GM13977 (cell line): ENCODE measurements around the gene ADPRS.

Experiments used
- DNase-seq: peaks from one replicate; pipeline ENCODE4 v3.0.0; 2012; ENCODE audit warnings: low spot score
- in situ Hi-C: fragments of 300-500 bp; cut with MboI; formaldehyde crosslinking; loops from one replicate; pipeline ENCODE4 v1.12.0; 2022; ENCODE audit warnings: low sequenced_read_pairs, low pct_unique_long_range_greater_than_20kb, mixed read lengths, inconsistent platforms; ENCODE audit not compliant: unreplicated experiment
- TF ChIP-seq, protein P1 (sequence below): IDR thresholded peaks from 2 replicates; pipeline ENCODE4 v1.5.1; 2012; ENCODE audit warnings: mild to moderate bottlenecking, control low read depth; ENCODE audit not compliant: insufficient read depth; ENCODE audit errors: extremely low read depth, missing control alignments

Gene ADPRS

GRCh38 chr1:36128126-36128904 lies 39.6 kb downstream of the ADPRS start:
- TF ChIP-seq, protein P1, sequence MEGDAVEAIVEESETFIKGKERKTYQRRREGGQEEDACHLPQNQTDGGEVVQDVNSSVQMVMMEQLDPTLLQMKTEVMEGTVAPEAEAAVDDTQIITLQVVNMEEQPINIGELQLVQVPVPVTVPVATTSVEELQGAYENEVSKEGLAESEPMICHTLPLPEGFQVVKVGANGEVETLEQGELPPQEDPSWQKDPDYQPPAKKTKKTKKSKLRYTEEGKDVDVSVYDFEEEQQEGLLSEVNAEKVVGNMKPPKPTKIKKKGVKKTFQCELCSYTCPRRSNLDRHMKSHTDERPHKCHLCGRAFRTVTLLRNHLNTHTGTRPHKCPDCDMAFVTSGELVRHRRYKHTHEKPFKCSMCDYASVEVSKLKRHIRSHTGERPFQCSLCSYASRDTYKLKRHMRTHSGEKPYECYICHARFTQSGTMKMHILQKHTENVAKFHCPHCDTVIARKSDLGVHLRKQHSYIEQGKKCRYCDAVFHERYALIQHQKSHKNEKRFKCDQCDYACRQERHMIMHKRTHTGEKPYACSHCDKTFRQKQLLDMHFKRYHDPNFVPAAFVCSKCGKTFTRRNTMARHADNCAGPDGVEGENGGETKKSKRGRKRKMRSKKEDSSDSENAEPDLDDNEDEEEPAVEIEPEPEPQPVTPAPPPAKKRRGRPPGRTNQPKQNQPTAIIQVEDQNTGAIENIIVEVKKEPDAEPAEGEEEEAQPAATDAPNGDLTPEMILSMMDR, result no peak
- in situ Hi-C loops, result loop anchor here (25.0 kb wide), 1 partner anchor 284 kb away; no protein-coding TSS in a partner anchor
- no peak for DNase-seq

- TF ChIP-seq, protein P1, result no peak
- in situ Hi-C loops, result loop anchor here (25.0 kb wide), 1 partner anchor 283 kb away; no protein-coding TSS in a partner anchor
- no peak for DNase-seq
These were observed 40.2 kb downstream of the ADPRS start for GRCh38 chr1:36128905-36129206.

DNA sequence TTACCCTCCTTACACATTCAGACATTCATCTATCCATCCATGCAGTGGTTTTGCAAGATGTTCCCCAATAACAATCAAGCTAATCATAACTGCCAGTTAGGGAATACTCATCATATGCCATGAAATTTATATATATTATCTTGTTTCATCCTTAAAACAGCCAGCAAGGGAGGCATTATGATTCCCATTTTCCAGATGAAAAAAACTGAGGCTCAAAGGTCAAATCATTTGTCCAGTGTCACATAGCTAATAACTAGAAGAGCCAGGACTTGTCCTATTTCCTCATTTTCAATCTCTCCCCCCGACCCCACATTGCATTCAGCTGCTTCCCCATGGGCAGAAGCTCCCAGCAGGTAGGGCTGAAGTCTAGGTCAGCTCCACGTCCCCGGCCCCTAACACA lies 43.3 kb downstream of the ADPRS start:
- in situ Hi-C loops, result loop anchor here (25.0 kb wide), 1 partner anchor 280 kb away; no protein-coding TSS in a partner anchor
- TF ChIP-seq, protein P1, result no peak

DNA sequence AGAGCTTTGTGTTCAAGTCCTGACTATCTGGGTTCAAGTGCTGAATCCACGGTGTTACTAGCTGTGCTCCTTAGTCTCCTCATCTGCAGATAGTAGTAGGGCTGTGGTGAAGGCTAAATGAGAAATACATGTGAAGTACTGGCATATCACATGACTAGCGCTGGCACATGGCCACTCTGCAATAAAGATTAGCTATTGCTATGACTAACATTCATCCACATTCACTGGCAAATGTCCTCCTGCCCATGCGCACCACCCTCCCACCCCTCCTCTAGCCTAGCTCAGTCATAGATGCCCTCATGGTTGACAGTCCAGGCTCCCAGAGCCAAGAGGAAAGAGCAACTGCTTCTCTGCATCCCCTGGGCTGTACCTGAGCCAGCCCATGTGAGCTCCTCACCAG lies 44.8 kb downstream of the ADPRS start:
- in situ Hi-C loops, result loop anchor here (25.0 kb wide), 1 partner anchor 279 kb away; no protein-coding TSS in a partner anchor
- TF ChIP-seq, protein P1, result no peak
- no peak for DNase-seq

More for the DNA sequence above, 43.3 kb downstream of the ADPRS start:
- DNase-seq, result no peak

DNA sequence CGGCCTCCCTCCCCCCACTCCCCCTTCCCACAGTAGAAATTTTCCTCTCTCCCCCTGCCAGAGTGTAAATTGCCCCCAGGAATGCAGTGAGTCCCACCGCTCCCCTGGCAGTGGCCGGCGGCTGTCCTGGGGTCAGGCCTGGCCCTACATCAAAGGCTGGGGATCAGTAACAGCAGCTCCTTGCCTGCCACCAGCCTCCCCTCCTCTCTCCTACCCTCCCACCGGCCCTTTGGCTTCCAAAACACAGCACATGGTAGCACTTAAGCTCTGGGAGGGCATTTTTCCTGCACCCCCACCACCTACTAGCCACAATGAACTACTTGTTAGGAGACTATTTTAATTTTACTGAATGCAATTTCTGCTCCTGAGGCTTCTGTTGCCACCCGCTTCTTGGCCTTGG lies 45.3 kb downstream of the ADPRS start:
- TF ChIP-seq, protein P1, result no peak
- no peak for DNase-seq
- in situ Hi-C loops, result loop anchor here (25.0 kb wide), 1 partner anchor 278 kb away; no protein-coding TSS in a partner anchor

GRCh38 chr1:36134505-36135329 lies 46.0 kb downstream of the ADPRS start:
- DNase-seq, result peak; percentile 77
- in situ Hi-C loops, result loop anchor here (25.0 kb wide), 1 partner anchor 278 kb away; no protein-coding TSS in a partner anchor
- TF ChIP-seq, protein P1, result peak; percentile 72
